Astrocyte (in vitro differentiated cells and primary cell): ENCODE data around the gene FHAD1. TPM values are rescaled to one million over a fixed set of nuclear protein-coding genes. Genes with fewer than 3 reads are reported as not detected.

Source experiments
- DNase-seq: peaks from one replicate; pipeline ENCODE4 v3.0.0-alpha.2; 2010; ENCODE audit warnings: low read depth
- FAIRE-seq: peaks from 2 replicates; lab custom pipeline; 2011; peaks lifted over from hg19 to GRCh38; lab: Jason Lieb, UNC
- H2AFZ ChIP-seq: 2 replicates; pipeline ENCODE4 v1.6.0; 2012; ENCODE audit warnings: low read depth, low read length, inconsistent platforms
- H3K27ac ChIP-seq: 2 replicates; pipeline ENCODE4 v1.5.1; 2011; ENCODE audit warnings: low read depth, low read length, inconsistent platforms
- H3K27me3 ChIP-seq: 2 replicates; pipeline ENCODE4 v1.6.0; 2011; ENCODE audit warnings: low read length, inconsistent platforms; ENCODE audit not compliant: insufficient read depth
- H3K36me3 ChIP-seq: 2 replicates; pipeline ENCODE4 v1.5.1; 2011; ENCODE audit warnings: low read length, inconsistent platforms; ENCODE audit not compliant: insufficient read depth
- H3K4me1 ChIP-seq: 2 replicates; pipeline ENCODE4 v1.5.1; 2011; ENCODE audit warnings: low read length, inconsistent platforms; ENCODE audit not compliant: insufficient read depth
- H3K4me2 ChIP-seq: 2 replicates; pipeline ENCODE4 v1.6.0; 2012; ENCODE audit warnings: low read length, inconsistent platforms
- H3K4me3 ChIP-seq: 2 replicates; pipeline ENCODE4 v1.5.1; 2011; ENCODE audit warnings: low read depth, mild to moderate bottlenecking, low read length, inconsistent platforms; ENCODE audit not compliant: insufficient read depth
- H3K79me2 ChIP-seq: 2 replicates; pipeline ENCODE4 v1.6.0; 2012; ENCODE audit warnings: mild to moderate bottlenecking, low read length, inconsistent platforms; ENCODE audit not compliant: insufficient read depth
- H3K9ac ChIP-seq: 2 replicates; pipeline ENCODE4 v1.6.0; 2012; ENCODE audit warnings: mild to moderate bottlenecking, low read length, inconsistent platforms
- H3K9me3 ChIP-seq: 2 replicates; pipeline ENCODE4 v1.5.1; 2012; ENCODE audit warnings: low read depth, mild to moderate bottlenecking, low read length, inconsistent platforms; ENCODE audit not compliant: insufficient read depth
- H4K20me1 ChIP-seq: 2 replicates; pipeline ENCODE4 v1.6.0; 2012; ENCODE audit warnings: low read length, inconsistent platforms; ENCODE audit not compliant: insufficient read depth
- H3K27ac Mint-ChIP-seq: one replicate; pipeline ENCODE4 v1.8.0; 2021; ENCODE audit warnings: mild to moderate bottlenecking, mixed read lengths; ENCODE audit not compliant: unreplicated experiment
- H3K27me3 Mint-ChIP-seq: one replicate; pipeline ENCODE4 v1.8.0; 2021; ENCODE audit warnings: low read depth, mixed read lengths; ENCODE audit not compliant: unreplicated experiment
- H3K36me3 Mint-ChIP-seq: one replicate; pipeline ENCODE4 v1.8.0; 2021; ENCODE audit warnings: low read depth, mixed read lengths; ENCODE audit not compliant: unreplicated experiment
- H3K4me1 Mint-ChIP-seq: one replicate; pipeline ENCODE4 v1.8.0; 2021; ENCODE audit warnings: low read depth, mixed read lengths; ENCODE audit not compliant: unreplicated experiment
- H3K4me3 Mint-ChIP-seq: one replicate; pipeline ENCODE4 v1.8.0; 2021; ENCODE audit warnings: mild to moderate bottlenecking, moderate library complexity, mixed read lengths; ENCODE audit not compliant: unreplicated experiment
- H3K9me3 Mint-ChIP-seq: one replicate; pipeline ENCODE4 v1.8.0; 2021; ENCODE audit warnings: mild to moderate bottlenecking, mixed read lengths; ENCODE audit not compliant: unreplicated experiment
- CTCF ChIP-seq: IDR thresholded peaks from 2 replicates; pipeline ENCODE4 v1.5.1; 2011; ENCODE audit warnings: low read depth, mild to moderate bottlenecking, inconsistent platforms, low read length, moderate library complexity; ENCODE audit not compliant: insufficient read depth
- EZH2 ChIP-seq: IDR thresholded peaks from 2 replicates; pipeline ENCODE4 v1.6.1; 2012; ENCODE audit warnings: mild to moderate bottlenecking, low read length, inconsistent platforms; ENCODE audit not compliant: insufficient read depth
- total RNA-seq: library from RNA; stranded (reverse); gene quantifications from 2 replicates; pipeline ENCODE4 v1.2.1, GENCODE V29; 2021

Gene FHAD1
- total RNA-seq, 1 donor from 2014 or later, result 0.25 TPM

- Histone ChIP-seq H3K9ac (no peak overlapping the region), H3K79me2 (no peaks in the 10 kb centered on the region)
Measured at GRCh38 chr1:15299179-15299578, 52.2 kb downstream of the FHAD1 start.

GRCh38 chr1:15299806-15300205, 52.8 kb downstream of the FHAD1 start:
- H3K27me3 Mint-ChIP-seq, result no peaks in the 10 kb centered on the region
- no peak overlapping the region for H3K4me3 Mint-ChIP-seq
- H3K4me1 Mint-ChIP-seq, result no peaks in the 10 kb centered on the region
- FAIRE-seq (no peak), DNase-seq (no peak)
- Histone ChIP-seq H3K27me3 (no peaks in the 10 kb centered on the region), H3K9ac (no peak overlapping the region), H3K79me2 (no peaks in the 10 kb centered on the region), H3K36me3 (no peaks in the 10 kb centered on the region), H3K9me3 (no peaks in the 10 kb centered on the region), H3K27ac (no peak overlapping the region), H4K20me1 (no peaks in the 10 kb centered on the region), H3K4me3 (no peak overlapping the region), H3K4me2 (no peak overlapping the region), H3K4me1 (no peaks in the 10 kb centered on the region), H2AFZ (no peak overlapping the region)
- TF ChIP-seq CTCF, result no peak
- TF ChIP-seq EZH2, result no peak
- no peak overlapping the region for H3K27ac Mint-ChIP-seq
- no peaks in the 10 kb centered on the region for H3K36me3 Mint-ChIP-seq
- peaks cover 2% of the 10 kb centered on the region for H3K9me3 Mint-ChIP-seq

More at GRCh38 chr1:15299179-15299578, 52.2 kb downstream of the FHAD1 start:
- Histone ChIP-seq H3K4me2 (no peak overlapping the region), H3K36me3 (no peaks in the 10 kb centered on the region), H3K27ac (no peak overlapping the region), H3K4me1 (no peaks in the 10 kb centered on the region), H2AFZ (no peak overlapping the region), H3K27me3 (no peaks in the 10 kb centered on the region), H4K20me1 (no peaks in the 10 kb centered on the region), H3K4me3 (no peak overlapping the region), H3K9me3 (no peaks in the 10 kb centered on the region)
- peaks cover 2% of the 10 kb centered on the region for H3K9me3 Mint-ChIP-seq
- no peak for TF ChIP-seq EZH2
- TF ChIP-seq CTCF, result no peak
- no peak overlapping the region for H3K27ac Mint-ChIP-seq
- H3K36me3 Mint-ChIP-seq, result no peaks in the 10 kb centered on the region
- FAIRE-seq (no peak), DNase-seq (no peak)
- no peaks in the 10 kb centered on the region for H3K27me3 Mint-ChIP-seq
- no peak overlapping the region for H3K4me3 Mint-ChIP-seq
- no peaks in the 10 kb centered on the region for H3K4me1 Mint-ChIP-seq

- peaks cover 3% of the 10 kb centered on the region for H3K27me3 Mint-ChIP-seq
- FAIRE-seq (no peak), DNase-seq (no peak)
- Histone ChIP-seq H4K20me1 (no peaks in the 10 kb centered on the region), H3K36me3 (no peaks in the 10 kb centered on the region), H2AFZ (no peak overlapping the region), H3K4me3 (no peak overlapping the region), H3K79me2 (no peaks in the 10 kb centered on the region), H3K4me2 (no peak overlapping the region), H3K9me3 (no peaks in the 10 kb centered on the region), H3K9ac (no peak overlapping the region), H3K4me1 (peaks cover 6% of the 10 kb centered on the region), H3K27me3 (no peaks in the 10 kb centered on the region), H3K27ac (no peak overlapping the region)
- H3K9me3 Mint-ChIP-seq, result peaks cover 10% of the 10 kb centered on the region
- H3K4me3 Mint-ChIP-seq, result no peak overlapping the region
- TF ChIP-seq CTCF (no peak), EZH2 (no peak)
- no peak overlapping the region for H3K27ac Mint-ChIP-seq
- H3K4me1 Mint-ChIP-seq, result no peaks in the 10 kb centered on the region
- peaks cover 4% of the 10 kb centered on the region for H3K36me3 Mint-ChIP-seq
Measured at GRCh38 chr1:15303935-15304334, 56.9 kb downstream of the FHAD1 start.
